Uterus (tissue), 2 donors: ENCODE data around the gene MAPK6.

Source experiments
- CTCF ChIP-seq, 4 experiments: fragments of 200-600 bp in 2 of 4; fragments of 450-650 bp in 2 of 4; sonication (generic) in 2 of 4; IDR thresholded peaks; one replicate each; pipeline ENCODE4 v1.5.1; 2016 to 2019; ENCODE audit warnings: antibody characterized with exemption in 4 of 4, mild to moderate bottlenecking in 2 of 4, moderate library complexity in 1 of 4
- POLR2A ChIP-seq, 2 donors: fragments of 450-650 bp; IDR thresholded peaks; one replicate each; pipeline ENCODE4 v1.6.1; 2016; ENCODE audit warnings: antibody characterized with exemption in 2 of 2, mild to moderate bottlenecking in 1 of 2, moderate library complexity in 1 of 2

DNA sequence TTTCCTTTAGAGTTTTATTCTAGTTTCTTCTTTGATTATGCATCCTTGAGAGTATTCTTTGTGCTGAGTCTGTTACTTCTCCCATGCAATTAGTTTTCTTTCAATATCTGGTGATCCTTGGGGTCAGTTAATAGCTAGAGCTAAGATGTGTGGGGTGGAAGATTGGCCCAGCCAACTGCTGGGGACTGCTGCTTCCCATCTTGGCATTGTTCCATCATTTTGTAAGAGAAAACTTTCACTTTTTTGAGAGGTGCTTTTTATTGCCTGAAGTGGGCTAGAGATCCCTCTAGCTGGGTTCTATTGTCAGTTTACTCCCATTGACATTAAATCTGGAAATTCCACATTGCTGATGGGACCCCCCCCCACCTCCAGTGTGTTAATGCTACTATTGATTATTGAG lies 78.2 kb downstream of the MAPK6 start:
- TF ChIP-seq CTCF (IDR thresholded peaks at IDR 0.05), result no peak
- TF ChIP-seq POLR2A (IDR thresholded peaks at IDR 0.05), result no peak
